Ovary (tissue), 9 donors: Measurements from ENCODE around the gene SLC39A5. TPM values are rescaled to one million over a fixed set of nuclear protein-coding genes. Genes with fewer than 3 reads are reported as not detected.

Experiments
- DNase-seq, 5 donors: peaks; one replicate each; pipeline ENCODE4 v3.0.0-alpha.2; 2019 to 2020
- H3K27ac ChIP-seq, 2 donors: fragments of 200-600 bp; one replicate each; pipeline versions ENCODE4 v1.5.1 to v1.8.0; 2019 to 2022
- H3K27me3 ChIP-seq: fragments of 200-600 bp; one replicate; pipeline ENCODE4 v1.8.0; 2022
- H3K36me3 ChIP-seq: fragments of 200-600 bp; sonication (generic); one replicate; pipeline ENCODE4 v1.5.1; 2019
- H3K4me1 ChIP-seq: one replicate; pipeline ENCODE4 v1.8.1; 2013; ENCODE audit warnings: mild to moderate bottlenecking, moderate library complexity; ENCODE audit not compliant: insufficient read depth
- H3K4me3 ChIP-seq: fragments of 200-600 bp; sonication (generic); one replicate; pipeline ENCODE4 v1.5.1; 2017
- H3K9me3 ChIP-seq, 2 donors: fragments of 200-600 bp in 1 of 2; sonication (generic) in 1 of 2; one replicate each; pipeline versions ENCODE4 v1.5.1 to v1.8.1; 2013 to 2019; ENCODE audit warnings: mild to moderate bottlenecking in 1 of 2, moderate library complexity in 1 of 2
- EP300 ChIP-seq: sonication (generic); formaldehyde crosslinking; IDR thresholded peaks from one replicate; pipeline ENCODE4 v1.6.1; 2017; ENCODE audit warnings: antibody characterized with exemption
- POLR2A ChIP-seq: fragments of 450-650 bp; IDR thresholded peaks from one replicate; pipeline ENCODE4 v1.6.1; 2017; ENCODE audit warnings: antibody characterized with exemption, mild to moderate bottlenecking, moderate library complexity
- WGBS, 3 donors: extraction: QIAGEN DNeasy Blood & Tissue Kit in 1 of 3; methylation state at CpG; one replicate each; pipeline versions ENCODE4 v1.1.5 to v1.1.7; 2013 to 2017; 5-methylcytosine and 5-hydroxymethylcytosine counted together
- intact Hi-C, 4 donors: fragments of 100-400 bp; cut with DNase I; formaldehyde crosslinking; loops; one replicate each; pipeline versions ENCODE4 v1.11.0 to v1.15.1; 2022 to 2023
- polyA plus RNA-seq, 2 donors: library from polyadenylated mRNA; stranded (reverse); fragments of 200-250 nt in 1 of 2; fragments of 350-450 nt in 1 of 2; fragmentation: Illumina TruSeq in 1 of 2; extraction: RNeasy Lipid Tissue Mini Kit (QIAGEN cat#74804) in 1 of 2; gene quantifications; one replicate each; pipeline ENCODE4 v1.2.3, GENCODE V29; 2013 to 2014
- total RNA-seq, 7 donors: library from RNA; depleted of rRNA in 2 of 7; stranded (reverse); fragments of >200 nt in 2 of 7; fragmentation: NEBNext Ultra II Directional in 3 of 7; extraction: Animal tissue kit (Norgen Biotek cat#: 25700) in 3 of 7; gene quantifications; one replicate each; pipeline versions ENCODE4 v1.1.0 to v1.2.4, GENCODE V29; 2016 to 2023
- TF ChIP-seq, protein P1 (sequence below), 3 donors: fragments of 450-650 bp in 2 of 3; fragments of 200-600 bp in 1 of 3; IDR thresholded peaks; one replicate each; pipeline versions ENCODE4 v1.5.1 to v1.8.0; 2016 to 2022; ENCODE audit warnings: antibody characterized with exemption in 3 of 3, mild to moderate bottlenecking in 1 of 3
- donor health status: DM: no; HTN: no; CAD: no; lungs with moderate emphysema.
- donor health status: DM: no; HTN: no; CAD: no.
- donor health status: Bipolar disorder and iron deficiency.
- donor health status: DM: yes; HTN: yes; CAD: no.
- donor health status: DM: no; HTN: no; CAD: no.
- donor health status: DM: yes; HTN: yes; CAD: no.

Gene SLC39A5
- total and polyA plus RNA-seq, 9 donors = 0.25 to 0.85 (median 0.67) TPM; not detected in 1

DNA sequence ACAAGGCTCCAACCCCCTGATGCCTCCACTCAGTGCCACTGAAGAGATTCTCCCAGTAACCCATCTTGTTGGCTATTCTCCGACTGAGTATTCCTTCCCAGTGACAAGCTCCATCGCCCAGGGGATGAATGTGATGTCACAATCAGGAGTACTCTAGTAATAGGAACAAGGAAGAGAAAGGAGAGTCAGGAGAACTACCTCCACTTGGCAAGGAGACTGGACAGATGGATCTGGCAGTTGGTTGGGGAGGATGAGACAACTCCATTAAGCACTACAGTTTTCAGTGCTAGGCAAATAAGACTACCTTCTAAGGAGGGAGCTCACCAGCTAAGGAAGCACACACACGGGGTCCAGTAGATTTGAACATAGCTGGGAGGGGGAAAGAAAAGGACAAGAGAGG, 13.4 kb upstream of the SLC39A5 start:
- no peak for TF ChIP-seq EP300
- DNase-seq = no peak
- Histone ChIP-seq H3K27ac (no peak overlapping the region), H3K9me3 (no peaks in the 10 kb centered on the region), H3K4me3 (no peak overlapping the region), H3K27me3 (no peaks in the 10 kb centered on the region), H3K36me3 (no peaks in the 10 kb centered on the region), H3K4me1 (peaks cover 3% of the 10 kb centered on the region)
- 77 to 84% (median 79%) methylated on average over 3 of the region's 3 CpGs for WGBS, 3 donors
- intact Hi-C loops = no loop called here

DNA sequence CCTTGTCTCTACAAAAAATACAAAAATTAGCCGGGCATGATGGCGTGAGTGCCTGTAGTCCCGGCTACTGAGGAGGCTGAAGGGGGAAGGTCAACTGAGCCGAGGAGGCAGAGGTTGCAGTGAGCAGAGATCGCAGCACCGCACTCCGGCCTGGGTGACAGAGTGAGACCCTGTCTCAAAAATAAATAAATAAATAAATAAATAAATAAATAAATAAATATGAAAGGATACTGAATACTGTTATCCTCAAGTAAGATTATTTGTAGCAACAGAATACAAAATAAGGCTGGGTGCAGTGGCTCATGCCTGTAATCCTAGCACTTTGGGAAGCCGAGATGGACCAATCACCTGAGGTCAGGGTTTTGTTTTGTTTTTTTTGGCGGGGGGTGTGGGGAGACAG, 10.0 kb upstream of the SLC39A5 start:
- no peak overlapping the region for H3K4me3 ChIP-seq
- intact Hi-C loops = loop anchor here (2.0 to 10.0 kb wide), 3 partner anchors 59 to 95 kb away; partner anchors contain the start of genes ESYT1 (in 2 of the 4) and MYL6 (in 1 of the 4)
- peaks cover 5% of the 10 kb centered on the region for H3K4me1 ChIP-seq

DNA sequence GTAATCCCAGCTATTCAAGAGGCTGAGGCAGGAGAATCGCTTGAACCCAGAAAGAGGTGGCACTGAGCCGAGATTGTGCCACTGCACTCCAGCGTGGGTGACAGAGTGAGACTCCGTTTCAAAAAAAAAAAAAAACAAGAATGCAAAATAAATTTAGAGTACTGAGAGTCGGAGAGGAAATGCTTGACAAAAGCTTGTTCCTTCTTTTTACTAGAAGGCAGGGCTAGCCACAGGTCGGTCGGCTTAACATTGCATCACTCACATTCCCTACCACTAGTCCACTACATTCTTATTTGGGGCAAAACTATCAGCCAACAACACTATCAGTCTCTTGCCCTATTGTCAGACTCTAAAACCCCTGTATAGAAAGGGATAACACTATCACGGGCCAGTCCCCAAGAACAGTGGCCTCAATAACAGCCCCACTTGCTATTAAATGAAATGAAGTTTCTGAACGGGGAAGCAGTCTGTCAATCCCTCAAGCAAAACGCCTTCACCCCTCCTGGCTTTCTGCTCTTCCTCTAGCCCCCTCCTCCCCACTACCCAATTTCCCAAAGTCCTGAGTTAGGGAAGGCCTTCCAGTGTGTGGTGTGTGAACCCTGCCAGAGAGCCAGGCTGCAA, 9.1 kb upstream of the SLC39A5 start:
- intact Hi-C loops = loop anchor here (2.0 to 10.0 kb wide), 3 partner anchors 60 to 96 kb away; partner anchors contain the start of genes ESYT1 (in 2 of the 4) and MYL6 (in 1 of the 4)
- WGBS, 3 donors = 8 to 18% (median 8%) methylated on average over 10 of the region's 10 CpGs
- DNase-seq = no peak
- Histone ChIP-seq H3K27me3 (no peaks in the 10 kb centered on the region), H3K27ac (peak overlapping the region; percentile 92 to 95), H3K4me3 (peak overlapping the region; percentile 76), H3K4me1 (peaks cover 5% of the 10 kb centered on the region), H3K9me3 (no peaks in the 10 kb centered on the region), H3K36me3 (no peaks in the 10 kb centered on the region)
- TF ChIP-seq EP300 = no peak
- TF ChIP-seq, protein P1, sequence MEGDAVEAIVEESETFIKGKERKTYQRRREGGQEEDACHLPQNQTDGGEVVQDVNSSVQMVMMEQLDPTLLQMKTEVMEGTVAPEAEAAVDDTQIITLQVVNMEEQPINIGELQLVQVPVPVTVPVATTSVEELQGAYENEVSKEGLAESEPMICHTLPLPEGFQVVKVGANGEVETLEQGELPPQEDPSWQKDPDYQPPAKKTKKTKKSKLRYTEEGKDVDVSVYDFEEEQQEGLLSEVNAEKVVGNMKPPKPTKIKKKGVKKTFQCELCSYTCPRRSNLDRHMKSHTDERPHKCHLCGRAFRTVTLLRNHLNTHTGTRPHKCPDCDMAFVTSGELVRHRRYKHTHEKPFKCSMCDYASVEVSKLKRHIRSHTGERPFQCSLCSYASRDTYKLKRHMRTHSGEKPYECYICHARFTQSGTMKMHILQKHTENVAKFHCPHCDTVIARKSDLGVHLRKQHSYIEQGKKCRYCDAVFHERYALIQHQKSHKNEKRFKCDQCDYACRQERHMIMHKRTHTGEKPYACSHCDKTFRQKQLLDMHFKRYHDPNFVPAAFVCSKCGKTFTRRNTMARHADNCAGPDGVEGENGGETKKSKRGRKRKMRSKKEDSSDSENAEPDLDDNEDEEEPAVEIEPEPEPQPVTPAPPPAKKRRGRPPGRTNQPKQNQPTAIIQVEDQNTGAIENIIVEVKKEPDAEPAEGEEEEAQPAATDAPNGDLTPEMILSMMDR (IDR thresholded peaks at IDR 0.05) = no peak

More for the DNA sequence above, 10.0 kb upstream of the SLC39A5 start:
- WGBS, 3 donors = 80 to 86% (median 84%) methylated on average over 9 of the region's 9 CpGs
- H3K36me3 ChIP-seq = no peaks in the 10 kb centered on the region
- TF ChIP-seq, protein P1 (IDR thresholded peaks at IDR 0.05) = no peak
- TF ChIP-seq POLR2A = no peak
- no peak for TF ChIP-seq EP300
- H3K27ac ChIP-seq = no peak overlapping the region
- H3K27me3 ChIP-seq = no peaks in the 10 kb centered on the region
- no peaks in the 10 kb centered on the region for H3K9me3 ChIP-seq
- no peak for DNase-seq

DNA sequence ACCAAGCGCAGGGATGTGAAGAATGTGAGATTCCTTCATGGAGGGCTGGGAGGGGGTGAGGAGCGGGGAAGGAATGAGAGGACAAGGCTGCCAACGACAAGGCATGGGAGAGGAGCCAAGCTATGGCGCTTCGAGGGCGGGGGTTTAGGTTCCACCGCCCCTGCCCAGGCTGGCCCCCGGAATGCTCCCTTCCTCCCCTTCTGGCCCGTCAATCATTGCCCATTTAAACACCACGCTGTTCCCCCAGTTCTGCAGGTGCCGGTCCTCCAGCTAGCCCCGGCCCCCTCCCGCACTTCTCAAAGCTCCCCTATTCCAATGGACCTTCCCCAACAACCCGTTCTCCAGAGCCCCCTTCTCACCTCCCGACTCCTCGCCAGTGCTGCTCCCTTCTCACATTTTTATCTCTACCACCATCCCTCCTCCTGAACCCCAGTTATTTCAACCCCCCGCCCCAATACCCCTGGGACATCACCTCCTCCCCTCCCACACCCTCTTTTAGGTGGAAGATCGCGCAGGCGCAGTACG, 8.6 kb upstream of the SLC39A5 start:
- H3K36me3 ChIP-seq = no peaks in the 10 kb centered on the region
- no peaks in the 10 kb centered on the region for H3K27me3 ChIP-seq
- peaks cover 5% of the 10 kb centered on the region for H3K4me1 ChIP-seq
- intact Hi-C loops = loop anchor here (2.0 to 10.0 kb wide), 3 partner anchors 60 to 96 kb away; partner anchors contain the start of genes ESYT1 (in 2 of the 4) and MYL6 (in 1 of the 4)
- no peaks in the 10 kb centered on the region for H3K9me3 ChIP-seq
- H3K27ac ChIP-seq = peak overlapping the region; percentile 92 to 95
- 0 to 1% (median 0%) methylated on average over 21 of the region's 21 CpGs for WGBS, 3 donors
- H3K4me3 ChIP-seq = peak overlapping the region; percentile 76
- TF ChIP-seq EP300 (no peak), POLR2A (no peak)
- TF ChIP-seq, protein P1 (IDR thresholded peaks at IDR 0.05) = no peak
- DNase-seq = peak; percentile 70 to 84 (median 74)
